AG09309 (cell line): ENCODE results near the gene ADAMTS12.

Experiments used
- DNase-seq: peaks from one replicate; pipeline ENCODE4 v3.0.0-alpha.2; 2010; ENCODE audit warnings: low read depth
- H3K4me3 ChIP-seq: 2 replicates; pipeline ENCODE4 v1.5.1; 2011; ENCODE audit warnings: mild to moderate bottlenecking, low read depth, low read length, moderate library complexity; ENCODE audit not compliant: control insufficient read depth
- CTCF ChIP-seq: IDR thresholded peaks from 2 replicates; pipeline ENCODE4 v1.5.1; 2011; ENCODE audit warnings: mild to moderate bottlenecking, low read depth, low read length, inconsistent platforms; ENCODE audit not compliant: insufficient read depth, control insufficient read depth; ENCODE audit errors: missing control alignments

ADAMTS12 gene

GRCh38 chr5:33565324-33565723, 326.5 kb downstream of the ADAMTS12 start:
- no peak for DNase-seq
- TF ChIP-seq CTCF, result no peak

GRCh38 chr5:33563983-33564908, 327.5 kb downstream of the ADAMTS12 start:
- TF ChIP-seq CTCF, result no peak
- no peak overlapping the region for H3K4me3 ChIP-seq
- DNase-seq, result no peak

More at GRCh38 chr5:33565324-33565723, 326.5 kb downstream of the ADAMTS12 start:
- no peak overlapping the region for H3K4me3 ChIP-seq

- no peak overlapping the region for H3K4me3 ChIP-seq
- no peak for DNase-seq
- no peak for TF ChIP-seq CTCF
Observed at GRCh38 chr5:33563530-33563929, 328.3 kb downstream of the ADAMTS12 start.

- TF ChIP-seq CTCF, result no peak
- no peak overlapping the region for H3K4me3 ChIP-seq
- DNase-seq, result no peak
Observed at GRCh38 chr5:33558489-33558888, 333.3 kb downstream of the ADAMTS12 start.

GRCh38 chr5:33557605-33558004, 334.2 kb downstream of the ADAMTS12 start:
- TF ChIP-seq CTCF, result no peak
- no peak for DNase-seq
- H3K4me3 ChIP-seq, result no peak overlapping the region

GRCh38 chr5:33556330-33557328, 335.2 kb downstream of the ADAMTS12 start:
- TF ChIP-seq CTCF, result no peak
- no peak for DNase-seq

More at GRCh38 chr5:33556330-33557328, 335.2 kb downstream of the ADAMTS12 start:
- H3K4me3 ChIP-seq, result no peak overlapping the region
